Epidermal melanocyte (primary cell): ENCODE data around the gene MON2.
"Not testable (repeated sequence)": the region's sequence is repeated elsewhere in the genome, so short reads cannot be mapped to it uniquely, and the experiment has no call there.

ENCODE experiments used
- DNase-seq: peaks from one replicate; pipeline ENCODE4 v3.0.0; 2011; ENCODE audit warnings: low spot score; ENCODE audit not compliant: insufficient read length

Gene MON2

DNA sequence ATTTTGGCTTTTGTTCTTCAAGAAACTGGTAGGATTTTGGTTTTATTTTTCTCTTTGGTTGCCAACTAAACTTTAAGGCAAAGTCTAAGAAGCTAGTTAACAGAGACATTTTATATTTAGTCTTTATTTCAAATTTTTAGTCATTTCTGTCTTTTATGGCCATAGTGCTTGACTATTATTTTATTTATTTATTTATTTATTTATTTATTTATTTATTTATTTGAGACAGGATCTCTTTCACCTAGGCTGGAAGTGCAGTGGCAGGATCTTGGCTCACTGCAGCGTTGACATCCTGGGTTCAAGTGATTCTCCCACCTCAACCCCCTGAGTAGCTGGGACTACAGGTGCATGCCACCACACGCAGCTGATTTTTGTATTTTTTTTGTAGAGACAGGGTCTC lies 3.1 kb downstream of the MON2 start:
- no peak for DNase-seq

DNA sequence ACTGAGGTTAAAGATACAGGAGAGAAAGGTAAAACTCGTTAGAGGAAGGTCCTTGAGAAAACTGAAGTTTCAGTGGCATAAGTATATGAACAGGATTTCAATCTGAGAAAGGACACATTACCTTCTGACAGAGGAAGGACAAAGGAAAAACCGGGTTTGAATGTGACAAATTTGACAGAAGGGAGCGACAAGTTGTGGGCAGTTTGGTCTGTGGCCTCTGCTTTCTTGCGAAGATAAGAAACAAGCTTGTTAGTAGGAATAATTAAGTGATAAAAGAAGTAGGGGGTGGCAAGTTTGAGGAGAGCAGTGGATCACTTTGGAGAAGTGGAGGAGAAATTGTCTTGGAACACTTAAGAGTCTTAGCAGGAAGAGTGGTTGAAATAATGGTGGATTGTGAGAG lies 5.1 kb downstream of the MON2 start:
- DNase-seq: no peak

DNA sequence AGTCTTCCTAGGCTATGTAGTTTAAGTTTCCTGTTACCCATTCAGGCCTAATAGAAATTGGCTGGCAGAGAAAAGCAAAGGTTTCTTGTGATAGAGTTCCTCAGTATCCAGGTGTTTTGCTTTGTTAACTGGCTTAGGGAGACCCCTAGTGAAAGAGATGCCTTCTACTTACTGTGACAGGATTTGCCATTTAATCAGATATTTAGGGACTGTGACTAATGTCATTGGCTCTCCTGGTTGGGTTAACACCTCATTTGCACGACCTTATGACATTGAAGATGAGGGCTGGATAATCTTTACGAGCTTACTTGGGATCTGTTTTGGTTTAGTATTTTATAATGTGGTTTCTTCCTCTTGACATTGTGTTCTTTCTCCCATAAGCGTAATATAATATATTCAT lies 5.8 kb downstream of the MON2 start:
- no peak for DNase-seq

DNA sequence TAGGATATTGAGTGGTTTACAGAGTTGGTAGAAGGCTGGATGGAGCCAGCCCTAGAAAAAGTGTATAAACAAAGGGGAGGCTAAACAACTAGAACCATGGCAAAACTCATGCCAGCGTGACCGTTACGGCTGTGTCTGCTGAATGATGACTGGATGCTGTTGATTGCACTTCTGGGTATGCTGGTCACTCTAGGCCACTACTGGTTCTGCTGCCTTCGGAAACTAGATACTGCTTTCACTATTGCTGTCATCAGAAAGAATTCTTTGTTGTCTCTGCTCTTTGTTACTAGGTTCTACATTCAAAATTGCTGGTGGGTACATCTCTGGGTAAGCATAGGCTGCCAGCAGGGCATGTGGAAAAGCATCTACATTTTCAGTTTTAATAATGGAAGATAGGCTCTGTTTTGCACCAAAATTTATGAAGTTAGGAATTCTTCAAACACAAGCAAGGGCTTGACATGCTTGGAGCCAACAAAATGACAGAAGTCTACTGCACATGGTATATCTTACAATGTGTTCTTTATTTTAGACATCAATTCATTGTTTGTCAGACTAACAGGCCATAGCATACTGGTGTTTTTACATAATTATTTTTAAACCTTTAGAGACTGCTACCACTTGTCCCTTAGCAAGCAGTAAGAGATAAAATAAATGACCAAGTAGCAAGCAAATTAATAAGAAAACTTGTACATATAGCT lies 15.4 kb downstream of the MON2 start:
- DNase-seq: no peak

DNA sequence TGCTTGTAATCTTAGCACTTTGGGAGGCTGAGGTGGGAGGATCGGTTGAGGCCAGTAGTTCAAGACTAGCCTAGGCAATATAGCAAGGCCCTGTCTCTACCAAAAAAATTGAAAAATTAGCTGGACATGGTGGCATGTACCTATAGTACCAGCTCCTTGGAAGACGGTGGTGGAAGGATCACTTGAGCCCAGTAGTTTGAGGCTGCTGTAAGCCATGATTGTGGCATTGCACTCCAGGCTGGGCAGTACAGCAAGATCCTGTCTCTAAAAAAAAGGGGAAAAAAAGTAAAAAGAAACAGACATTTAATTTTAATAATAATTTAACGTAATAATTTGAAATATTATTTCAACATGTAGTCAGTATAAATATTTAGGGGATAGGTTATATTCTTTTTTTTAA lies 16.1 kb downstream of the MON2 start:
- DNase-seq: no peak

DNA sequence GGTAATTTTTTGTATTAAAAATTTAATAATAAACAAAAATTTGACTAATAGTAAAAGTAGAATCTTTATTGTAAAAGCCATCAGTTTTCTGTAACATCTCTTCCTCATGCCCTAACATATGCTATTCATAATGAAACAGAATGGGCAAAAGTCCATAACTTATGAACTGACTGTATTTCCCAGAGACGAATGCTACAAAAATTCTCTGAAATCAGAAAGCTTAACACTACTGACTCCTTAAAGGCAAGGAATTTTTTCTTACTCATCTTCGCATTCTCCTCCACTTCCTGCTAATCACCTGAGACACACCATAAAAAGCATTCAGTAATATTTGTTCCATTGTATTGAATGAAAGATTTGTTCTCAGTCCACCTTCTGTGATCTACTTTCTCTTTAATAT lies 17.6 kb downstream of the MON2 start:
- DNase-seq: no peak

DNA sequence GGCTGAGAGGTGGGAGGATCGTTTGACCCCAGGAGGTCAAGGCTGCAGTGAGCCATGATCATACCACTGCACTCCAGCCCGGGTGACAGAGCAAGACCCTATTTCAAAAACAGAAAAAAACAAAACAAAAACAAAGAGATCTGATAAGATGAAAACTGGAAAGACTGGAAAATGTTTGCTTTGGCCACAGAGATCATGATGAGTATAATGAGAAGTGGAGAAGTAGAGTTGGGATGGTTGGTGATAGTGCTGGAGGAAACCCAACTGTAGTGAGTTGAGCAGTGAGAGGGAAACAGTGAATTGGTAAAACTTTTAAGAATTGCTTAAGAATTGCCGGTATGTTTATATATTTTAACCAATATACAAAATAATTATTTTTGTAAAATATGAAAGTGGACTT lies 39.2 kb downstream of the MON2 start:
- no peak for DNase-seq

DNA sequence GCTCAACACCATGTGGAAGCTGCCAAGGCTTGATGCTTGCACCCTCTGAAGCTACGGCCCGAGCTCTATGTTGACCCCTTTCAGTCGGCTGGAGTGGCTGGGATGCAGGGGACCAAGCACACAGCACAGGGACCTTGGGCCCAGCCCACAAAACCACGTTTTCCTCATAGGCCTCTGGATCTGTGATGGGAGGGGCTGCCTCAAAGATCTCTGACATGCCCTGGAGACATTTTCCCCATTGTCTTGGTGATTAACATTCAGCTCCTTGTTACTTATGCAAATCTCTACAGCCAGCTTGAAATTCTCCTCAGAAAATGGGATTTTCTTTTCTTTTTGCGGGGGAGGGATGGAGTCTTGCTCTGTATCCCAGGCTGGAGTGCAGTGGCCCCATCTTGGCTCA lies 46.3 kb downstream of the MON2 start:
- no peak for DNase-seq

DNA sequence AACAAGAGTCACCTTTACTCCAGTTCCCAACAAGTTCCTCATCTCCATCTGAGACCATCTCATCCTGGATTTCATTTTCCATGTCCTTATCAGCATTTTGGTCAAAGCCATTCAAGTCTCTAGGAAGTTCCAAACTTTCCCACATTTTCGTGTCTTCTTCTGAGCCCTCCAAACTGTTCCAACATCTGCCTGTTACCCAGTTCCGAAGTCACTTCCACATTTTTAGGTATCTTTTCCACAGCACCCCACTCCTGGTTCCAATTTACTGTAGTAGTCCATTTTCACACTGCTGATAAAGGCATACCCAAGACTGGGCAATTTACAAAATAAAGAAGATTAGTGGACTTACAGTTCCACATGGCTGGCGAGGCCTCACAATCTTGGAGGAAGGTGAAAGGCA lies 47.5 kb downstream of the MON2 start:
- DNase-seq: not testable (repeated sequence)

DNA sequence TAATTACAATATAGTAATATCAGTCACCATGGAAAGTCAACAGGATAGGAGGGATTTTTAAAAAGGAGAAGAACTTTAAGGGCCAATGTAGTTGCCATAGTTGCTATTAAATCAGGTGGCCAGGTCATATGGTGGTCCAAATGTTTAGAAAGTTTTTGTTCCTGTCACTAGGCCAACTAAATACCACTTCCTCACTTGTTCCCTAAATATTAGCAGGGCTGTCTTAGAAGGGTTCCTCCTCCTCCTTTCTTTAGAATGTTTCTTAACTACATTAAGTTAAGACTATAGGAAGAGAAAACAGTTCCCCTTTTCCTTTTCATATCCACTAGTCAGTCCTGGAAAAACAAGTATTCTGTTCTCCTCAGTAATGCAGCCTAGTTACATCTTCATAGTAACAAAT lies 50.3 kb downstream of the MON2 start:
- no peak for DNase-seq

DNA sequence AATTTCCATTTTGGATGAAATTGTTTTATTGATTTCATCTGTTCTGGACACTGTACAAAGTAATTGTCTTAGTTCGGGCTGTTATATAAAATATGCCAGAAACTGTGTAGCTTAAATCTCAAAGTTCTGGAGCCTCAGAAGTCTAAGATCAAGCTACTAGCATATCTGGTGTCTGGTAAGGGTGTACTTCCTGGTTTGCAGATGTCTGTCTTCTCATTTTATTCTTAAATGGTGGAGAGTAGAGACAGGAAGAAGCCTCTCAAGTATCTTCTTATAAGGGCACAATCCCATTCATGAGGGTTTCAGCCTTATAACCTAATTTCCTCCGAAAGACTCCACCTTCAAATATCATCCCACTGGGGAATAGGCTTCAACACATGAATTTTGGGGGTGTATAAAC lies 51.3 kb downstream of the MON2 start:
- DNase-seq: no peak

DNA sequence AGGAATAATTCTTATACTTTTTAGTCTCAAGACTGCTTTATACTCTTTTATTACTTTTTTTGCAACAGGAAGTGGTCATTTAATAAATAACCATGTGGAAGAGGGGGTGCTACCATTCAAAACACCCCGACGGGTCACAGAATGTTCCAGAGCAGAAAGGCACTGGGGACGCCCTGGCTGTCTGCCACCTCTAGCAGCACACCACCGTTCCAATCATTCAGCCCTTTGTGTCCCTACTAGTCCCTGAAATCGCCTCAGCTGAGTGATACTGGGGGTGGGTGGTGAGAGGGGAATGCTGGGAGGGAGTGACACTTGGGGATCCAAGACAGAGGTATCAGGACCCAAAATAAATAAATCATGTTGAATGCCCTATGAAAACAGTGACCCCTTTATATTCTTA lies 52.4 kb downstream of the MON2 start:
- DNase-seq: no peak

DNA sequence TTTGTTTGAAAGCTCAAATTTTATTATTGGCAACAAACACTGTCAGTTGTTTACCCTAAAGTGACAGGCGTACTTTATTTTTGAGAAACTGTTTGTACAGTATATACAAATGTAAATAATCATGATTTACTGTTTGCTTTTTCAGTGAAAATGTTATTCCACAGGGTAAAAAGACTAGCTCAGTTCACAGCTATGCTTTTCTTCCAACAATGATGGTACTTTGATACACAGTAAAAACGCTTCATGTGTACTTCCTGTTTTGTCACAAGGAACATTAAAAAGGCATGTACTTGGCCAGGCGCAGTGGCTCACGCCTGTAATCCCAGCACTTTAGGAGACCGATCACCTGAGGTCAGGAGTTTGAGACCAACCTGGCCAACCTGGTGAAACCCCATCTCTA lies 53.7 kb downstream of the MON2 start:
- no peak for DNase-seq

DNA sequence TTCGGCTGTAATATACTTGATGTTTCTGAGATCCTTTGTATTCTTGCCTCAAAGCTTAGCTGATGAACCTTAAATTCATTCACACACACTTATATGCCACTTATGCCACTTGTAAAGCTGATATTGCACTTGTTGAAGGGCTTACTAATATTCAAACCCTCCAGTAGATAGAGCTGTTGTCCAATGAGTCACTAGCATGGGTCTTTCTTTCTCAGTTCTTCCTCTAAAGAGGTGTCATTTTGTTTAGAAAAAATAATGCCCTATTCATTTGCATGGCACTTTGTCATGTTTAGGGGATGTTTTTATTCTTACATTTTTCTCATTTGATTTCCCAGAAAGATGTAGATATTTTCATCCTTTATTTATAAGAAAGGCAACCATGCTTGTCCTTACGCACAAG lies 56.4 kb downstream of the MON2 start:
- no peak for DNase-seq

DNA sequence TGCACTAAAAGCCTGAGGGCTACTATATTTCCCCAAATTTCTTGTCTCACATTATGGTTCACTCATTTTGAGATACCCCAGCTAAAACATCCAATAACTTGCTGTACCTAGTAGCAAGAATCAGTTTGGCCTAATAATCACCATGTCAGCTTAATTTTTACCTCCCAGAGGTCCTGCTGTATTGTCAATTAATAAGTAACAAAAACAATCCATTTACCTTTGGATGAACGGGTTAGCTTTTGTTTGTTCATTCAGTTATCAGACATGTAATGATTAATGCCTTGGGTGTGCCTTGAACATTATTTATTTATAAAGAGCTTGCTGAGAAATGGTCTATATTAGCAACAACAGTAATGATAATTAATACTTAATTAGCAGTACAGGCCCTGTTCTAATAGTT lies 57.0 kb downstream of the MON2 start:
- DNase-seq: no peak

DNA sequence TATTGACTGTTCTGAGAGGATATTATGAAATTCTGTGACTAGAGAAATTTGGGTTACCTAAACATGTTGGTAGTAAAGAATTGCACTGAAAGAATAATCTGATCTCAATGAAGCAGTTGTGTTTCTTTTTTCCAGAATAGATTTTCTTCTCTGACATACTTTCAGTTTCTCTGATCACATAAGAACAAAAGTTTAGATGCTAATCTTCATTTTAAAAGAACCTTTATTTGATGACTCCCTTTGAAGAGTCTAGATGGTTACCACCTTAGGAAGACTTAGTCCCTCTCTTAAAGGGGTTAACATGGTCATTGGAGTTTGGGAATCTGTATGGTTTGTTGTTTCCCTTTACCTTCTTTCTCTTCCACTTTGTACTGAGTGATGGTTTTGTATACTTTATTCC lies 58.6 kb downstream of the MON2 start:
- no peak for DNase-seq

DNA sequence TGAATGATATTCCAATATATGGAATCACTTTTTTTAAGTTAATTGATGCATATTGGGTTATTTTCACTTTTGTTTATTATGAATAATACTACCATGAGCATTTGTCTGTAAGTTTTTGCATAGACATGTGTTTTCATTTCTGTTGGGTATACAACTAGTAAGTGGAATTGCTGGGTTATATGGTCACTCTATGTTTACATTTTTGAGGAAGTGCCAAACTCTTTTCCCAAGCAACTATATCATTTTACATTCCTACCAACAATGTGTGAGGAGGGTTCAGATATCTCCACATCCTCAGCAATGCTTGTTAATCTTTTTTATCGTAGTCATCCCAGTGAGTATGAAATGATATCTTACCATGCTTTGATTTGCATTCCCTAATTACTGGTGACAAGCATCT lies 64.0 kb downstream of the MON2 start:
- DNase-seq: no peak

DNA sequence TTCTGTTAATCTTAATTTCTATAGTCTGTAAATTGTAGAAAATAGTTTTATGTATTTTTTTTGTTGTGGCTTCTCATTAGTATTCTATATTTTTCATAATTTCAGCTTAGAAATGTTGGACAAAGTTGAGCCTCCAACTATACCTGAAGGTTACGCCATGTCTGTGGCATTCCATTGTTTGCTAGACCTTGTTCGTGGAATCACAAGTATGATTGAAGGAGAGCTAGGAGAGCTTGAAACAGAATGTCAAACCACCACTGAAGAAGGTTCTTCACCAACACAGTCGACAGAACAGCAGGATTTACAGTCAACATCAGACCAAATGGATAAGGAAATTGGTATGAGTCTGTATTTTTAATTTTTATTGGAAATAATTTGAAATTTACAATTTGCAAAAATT lies 65.7 kb downstream of the MON2 start:
- DNase-seq: no peak

DNA sequence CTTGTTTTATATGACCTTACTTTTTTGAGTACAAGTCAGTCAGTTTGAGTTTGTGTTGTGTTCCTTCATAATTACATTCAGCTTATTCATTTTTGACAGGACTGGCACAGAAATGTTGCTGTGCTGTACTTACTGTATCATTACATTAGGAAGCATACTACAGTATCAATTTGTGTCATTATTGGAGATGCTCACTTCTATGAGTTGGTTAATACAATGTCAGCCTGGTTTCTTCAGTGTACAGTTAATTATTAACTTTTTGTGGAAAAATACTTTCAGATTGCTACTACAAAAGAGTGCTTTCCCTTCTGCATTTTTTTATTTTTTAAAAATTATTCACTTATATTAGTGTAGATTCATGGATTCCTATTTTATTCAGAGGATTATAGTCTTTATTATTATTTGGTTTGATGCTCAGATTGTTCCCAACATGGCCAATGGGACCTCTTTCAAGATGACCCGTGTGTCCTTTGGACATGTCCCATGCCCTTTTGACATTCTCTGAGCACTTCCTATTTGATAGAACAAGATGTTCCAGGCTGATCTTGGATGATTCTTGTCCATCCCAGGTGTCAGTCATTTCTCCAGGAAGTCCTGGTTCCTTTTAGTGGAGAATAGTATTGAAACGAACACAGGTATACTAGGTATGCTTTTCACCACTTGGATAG lies 66.6 kb downstream of the MON2 start:
- no peak for DNase-seq

DNA sequence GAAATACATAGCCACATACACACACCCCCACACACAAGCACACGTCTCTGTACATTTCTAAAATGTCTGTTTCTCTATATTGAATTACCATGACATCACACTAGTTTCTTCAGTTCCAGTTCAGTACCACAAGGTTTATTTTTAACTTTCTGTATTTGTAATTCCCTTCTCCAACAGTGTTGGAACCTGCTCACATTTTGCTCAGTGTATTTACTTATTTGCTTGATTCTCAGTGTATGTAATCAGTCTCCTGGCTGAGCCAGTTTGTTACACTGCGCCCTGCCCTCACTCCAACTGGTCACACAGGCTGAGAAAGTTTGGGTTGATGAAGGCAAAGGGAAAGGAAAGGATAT lies 67.1 kb downstream of the MON2 start:
- no peak for DNase-seq

DNA sequence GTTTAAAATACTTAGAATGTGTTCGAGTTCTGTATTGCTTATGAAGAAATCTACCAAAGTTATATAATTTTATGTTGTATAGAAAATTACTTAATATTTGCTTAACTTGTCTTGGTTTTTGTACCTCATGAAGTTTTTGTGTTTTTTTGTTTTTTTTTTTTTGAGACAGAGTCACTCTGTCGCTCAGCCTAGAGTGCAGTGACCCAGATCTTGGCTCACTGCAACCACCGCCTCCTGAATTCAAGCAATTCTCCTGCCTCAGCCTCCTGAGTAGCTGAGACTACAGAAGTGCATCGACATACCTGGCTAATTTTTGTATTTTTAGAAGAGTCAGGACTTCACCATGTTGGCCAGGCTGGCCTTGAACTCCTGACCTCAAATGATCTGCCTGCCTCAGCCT lies 69.9 kb downstream of the MON2 start:
- DNase-seq: no peak

DNA sequence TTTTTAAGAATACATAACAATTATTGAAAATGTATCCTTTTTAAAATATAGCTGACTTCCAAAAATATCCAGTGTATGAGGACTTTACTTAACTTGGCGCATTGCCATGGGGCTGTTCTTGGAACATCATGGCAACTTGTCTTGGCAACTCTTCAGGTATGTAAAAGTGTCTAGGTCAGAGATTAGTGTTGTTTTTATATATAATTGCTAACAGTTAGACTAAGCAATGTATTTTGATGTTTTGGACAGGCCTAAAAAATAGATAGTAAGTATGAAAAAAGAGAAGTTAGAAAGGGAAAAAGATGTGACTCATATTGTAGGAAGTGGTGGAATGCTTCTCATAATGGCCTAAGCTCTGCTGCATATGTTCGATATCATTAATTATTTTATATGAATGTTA lies 70.9 kb downstream of the MON2 start:
- no peak for DNase-seq

DNA sequence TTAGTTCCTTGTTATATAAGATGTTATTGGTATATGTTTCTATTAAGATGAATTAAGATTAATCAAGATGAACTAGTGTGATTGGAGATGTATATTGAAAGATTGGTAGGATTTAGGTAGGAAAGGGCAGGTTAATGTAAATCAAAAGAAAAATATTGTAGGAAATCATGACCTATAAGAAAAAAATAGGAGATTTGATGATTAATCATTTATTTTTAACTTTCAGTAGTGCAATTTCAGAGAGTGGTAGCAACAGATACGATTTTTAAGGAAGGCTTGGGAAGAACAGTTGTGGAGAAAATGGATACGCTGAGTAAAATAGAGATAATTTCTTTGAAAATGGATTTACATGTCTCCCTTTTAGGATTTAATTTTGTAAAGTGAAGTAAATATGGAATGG lies 73.7 kb downstream of the MON2 start:
- no peak for DNase-seq

DNA sequence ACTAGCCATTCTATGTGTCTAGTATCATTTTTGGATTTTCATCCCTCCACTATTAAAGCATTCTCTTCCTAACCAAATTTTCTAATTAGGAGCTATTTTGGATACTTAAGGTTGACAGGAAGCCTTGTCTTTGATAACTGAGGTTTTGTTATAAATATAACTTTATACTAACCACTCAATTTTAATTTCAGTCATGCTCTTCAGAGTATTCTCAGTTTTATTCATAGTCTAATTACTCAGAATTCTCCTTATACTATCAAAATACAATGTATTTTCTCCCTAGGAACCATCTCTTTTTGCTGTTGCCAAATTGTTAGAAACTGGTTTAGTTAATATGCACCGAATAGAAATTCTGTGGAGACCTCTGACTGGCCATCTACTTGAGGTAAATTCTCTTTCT lies 76.2 kb downstream of the MON2 start:
- DNase-seq: no peak
